ENCODE results near the gene DNM3. TPM values are rescaled to one million over a fixed set of nuclear protein-coding genes. Genes with fewer than 3 reads are reported as not detected.

Gene DNM3
- total RNA-seq, 1 experiment from 2014 or later, result 2.7 TPM

GRCh38 chr1:172125812-172126430 is 284.6 kb downstream of the DNM3 start:
- H3K9me3 ChIP-seq (ENCODE audit: control insufficient read depth, low read depth, low read length), result no peaks in the 10 kb centered on the region
- H2BK12ac ChIP-seq (ENCODE audit: insufficient read length, low read depth, low read length), result no peak overlapping the region
- Mint-ChIP-seq H3K27me3 (ENCODE audit: low read depth) (no peaks in the 10 kb centered on the region), H3K36me3 (ENCODE audit: insufficient read depth in 1 of 3, low read depth in 3 of 3) (no peaks in the 10 kb centered on the region; a peak in 1 of 7 replicates), H3K4me1 (no peaks in the 10 kb centered on the region), H3K9me3 (peaks cover 0 to 2% of the 10 kb centered on the region in 2 experiments; a peak in 1 of 5 replicates), H3K27ac (no peak overlapping the region), H3K4me3 (no peak overlapping the region)
- H3K23ac ChIP-seq (ENCODE audit: insufficient read length, low read depth, low read length), result no peak overlapping the region
- no peak overlapping the region for H2BK120ac ChIP-seq (ENCODE audit: low read depth, low read length, poor library complexity, severe bottlenecking)
- no peak overlapping the region for H2BK15ac ChIP-seq (ENCODE audit: low read depth, low read length)
- no peaks in the 10 kb centered on the region for H3K23me2 ChIP-seq (ENCODE audit: insufficient read length, low read depth, low read length, poor library complexity, severe bottlenecking)
- no peak for DNase-seq
- no peak overlapping the region for H3T11ph ChIP-seq (ENCODE audit: low read length)
- no peak overlapping the region for H3K18ac ChIP-seq (ENCODE audit: insufficient read length, low read depth, low read length)
- no peak overlapping the region for H3K27ac ChIP-seq (ENCODE audit: insufficient read length, low read depth, low read length)
- no peak overlapping the region for H2BK5ac ChIP-seq (ENCODE audit: insufficient read length, low read length)
- no peak overlapping the region for H3K4me2 ChIP-seq (ENCODE audit: insufficient read depth, insufficient read length, low read length)
- H4K91ac ChIP-seq (ENCODE audit: insufficient read length, low read depth, low read length), result no peak overlapping the region
- TF ChIP-seq, protein P1, sequence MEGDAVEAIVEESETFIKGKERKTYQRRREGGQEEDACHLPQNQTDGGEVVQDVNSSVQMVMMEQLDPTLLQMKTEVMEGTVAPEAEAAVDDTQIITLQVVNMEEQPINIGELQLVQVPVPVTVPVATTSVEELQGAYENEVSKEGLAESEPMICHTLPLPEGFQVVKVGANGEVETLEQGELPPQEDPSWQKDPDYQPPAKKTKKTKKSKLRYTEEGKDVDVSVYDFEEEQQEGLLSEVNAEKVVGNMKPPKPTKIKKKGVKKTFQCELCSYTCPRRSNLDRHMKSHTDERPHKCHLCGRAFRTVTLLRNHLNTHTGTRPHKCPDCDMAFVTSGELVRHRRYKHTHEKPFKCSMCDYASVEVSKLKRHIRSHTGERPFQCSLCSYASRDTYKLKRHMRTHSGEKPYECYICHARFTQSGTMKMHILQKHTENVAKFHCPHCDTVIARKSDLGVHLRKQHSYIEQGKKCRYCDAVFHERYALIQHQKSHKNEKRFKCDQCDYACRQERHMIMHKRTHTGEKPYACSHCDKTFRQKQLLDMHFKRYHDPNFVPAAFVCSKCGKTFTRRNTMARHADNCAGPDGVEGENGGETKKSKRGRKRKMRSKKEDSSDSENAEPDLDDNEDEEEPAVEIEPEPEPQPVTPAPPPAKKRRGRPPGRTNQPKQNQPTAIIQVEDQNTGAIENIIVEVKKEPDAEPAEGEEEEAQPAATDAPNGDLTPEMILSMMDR (conservative IDR thresholded peaks at IDR 0.05), result no peak
- H3K79me1 ChIP-seq (ENCODE audit: insufficient read depth, low read depth, low read length, poor library complexity, severe bottlenecking), result no peaks in the 10 kb centered on the region
- H3K14ac ChIP-seq (ENCODE audit: insufficient read depth, low read length), result no peak overlapping the region
- H2AK5ac ChIP-seq (ENCODE audit: insufficient read length, low read length), result no peak overlapping the region
- H3K4ac ChIP-seq (ENCODE audit: low read depth, low read length), result no peak overlapping the region
- H4K20me1 ChIP-seq (ENCODE audit: control insufficient read depth, insufficient read depth, insufficient read length), result no peaks in the 10 kb centered on the region
- no peaks in the 10 kb centered on the region for H3K4me1 ChIP-seq (ENCODE audit: insufficient read depth, low read length)
- H4K5ac ChIP-seq (ENCODE audit: insufficient read length, low read depth, low read length), result no peak overlapping the region
- H2BK20ac ChIP-seq (ENCODE audit: low read depth, low read length, poor library complexity, severe bottlenecking), result no peak overlapping the region
- no peak overlapping the region for H2AFZ ChIP-seq (ENCODE audit: low read length)
- H3K27me3 ChIP-seq (ENCODE audit: insufficient read depth, low read length), result no peaks in the 10 kb centered on the region
- no peaks in the 10 kb centered on the region for H3K79me2 ChIP-seq (ENCODE audit: insufficient read depth, low read length)
- no peak overlapping the region for H3K56ac ChIP-seq (ENCODE audit: insufficient read length, low read depth, low read length)
- no peak overlapping the region for H4K8ac ChIP-seq (replicated peaks; ENCODE audit: insufficient read length, low read depth, low read length)
- H3K9ac ChIP-seq (ENCODE audit: extremely low read depth, insufficient read length, low read length), result no peak overlapping the region
